BE2C (cell line): ENCODE measurements around the gene THSD4.

Experiments
- DNase-seq: peaks from one replicate; pipeline ENCODE4 v3.0.0-alpha.2; 2020
- H3K27me3 ChIP-seq: fragments of 250-450 bp; sonication (Bioruptor Pico); 2 replicates; pipeline ENCODE4 v1.5.1; 2020; ENCODE audit warnings: mild to moderate bottlenecking
- H3K36me3 ChIP-seq: fragments of 250-450 bp; sonication (Bioruptor Pico); 2 replicates; pipeline ENCODE4 v1.5.1; 2020; ENCODE audit warnings: mild to moderate bottlenecking
- H3K4me1 ChIP-seq: fragments of 250-450 bp; sonication (Bioruptor Pico); 2 replicates; pipeline ENCODE4 v1.5.1; 2020
- H3K4me3 ChIP-seq: 2 replicates; pipeline ENCODE4 v1.5.1; 2011; ENCODE audit warnings: low read depth, low read length
- H3K9me3 ChIP-seq: fragments of 250-450 bp; sonication (Bioruptor Pico); 2 replicates; pipeline ENCODE4 v1.5.1; 2020
- CTCF ChIP-seq: IDR thresholded peaks from 2 replicates; pipeline ENCODE4 v1.5.1; 2012; ENCODE audit warnings: mild to moderate bottlenecking, low read depth, low read length

Gene THSD4

DNA sequence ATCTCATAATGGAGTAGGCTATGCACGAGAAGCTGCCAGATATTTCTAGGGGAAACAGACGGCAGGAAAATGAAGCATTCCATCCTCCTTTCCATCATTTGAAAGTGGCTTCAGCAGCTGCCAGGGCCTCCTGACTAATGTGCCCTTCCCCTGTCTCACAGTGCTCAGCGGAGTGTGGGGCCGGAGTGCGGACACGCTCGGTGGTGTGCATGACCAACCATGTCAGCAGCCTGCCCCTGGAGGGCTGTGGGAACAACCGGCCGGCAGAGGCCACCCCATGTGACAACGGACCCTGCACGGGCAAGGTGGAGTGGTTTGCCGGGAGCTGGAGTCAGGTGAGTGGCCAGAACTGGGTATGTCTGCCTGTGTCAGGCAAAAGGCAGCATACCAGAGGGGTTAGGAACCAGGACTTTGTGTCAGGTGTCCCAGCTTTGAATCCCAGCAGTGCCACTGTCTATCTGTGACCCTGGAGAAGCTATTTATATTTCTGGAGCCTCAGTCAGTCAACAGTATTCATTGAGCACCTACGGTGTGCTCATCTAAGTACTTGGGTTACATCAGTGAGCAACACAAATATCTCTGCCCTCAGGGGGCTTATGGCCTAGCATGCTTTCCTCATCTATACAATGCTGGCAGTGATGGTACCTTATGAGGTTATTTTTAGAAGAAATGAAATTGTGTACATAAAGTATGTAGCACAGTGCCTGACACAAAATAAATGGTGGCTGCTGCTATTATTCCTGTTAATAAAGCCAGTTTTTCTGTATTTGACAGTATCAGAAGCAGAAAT, 642.7 kb downstream of the THSD4 start:
- no peaks in the 10 kb centered on the region for H3K4me1 ChIP-seq
- no peak for TF ChIP-seq CTCF
- H3K9me3 ChIP-seq = no peaks in the 10 kb centered on the region; the same call in 1 of the 2 replicates
- no peaks in the 10 kb centered on the region for H3K36me3 ChIP-seq
- H3K4me3 ChIP-seq = no peak overlapping the region
- DNase-seq = no peak
- H3K27me3 ChIP-seq = no peaks in the 10 kb centered on the region

DNA sequence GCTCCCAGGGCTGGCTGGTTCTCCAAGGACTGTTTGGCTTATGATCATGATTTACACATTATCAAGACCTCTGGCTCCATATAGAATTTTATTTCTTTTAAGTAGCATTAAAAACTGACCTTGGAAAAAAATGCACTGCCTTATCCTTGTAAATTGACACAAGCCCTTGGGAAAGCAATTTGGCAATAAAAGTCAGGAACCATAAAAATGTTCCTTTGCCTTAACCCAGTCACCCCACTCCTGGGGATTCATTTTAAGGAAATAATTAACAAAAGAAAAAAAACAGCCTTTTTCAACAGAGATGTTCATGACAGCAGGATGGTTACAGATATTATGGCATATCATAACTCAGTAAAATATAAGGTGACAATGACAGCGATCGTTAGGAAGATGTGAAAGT, 643.4 kb downstream of the THSD4 start:
- no peaks in the 10 kb centered on the region; the same call in 1 of the 2 replicates for H3K9me3 ChIP-seq
- H3K4me1 ChIP-seq = no peaks in the 10 kb centered on the region
- H3K4me3 ChIP-seq = no peak overlapping the region
- H3K27me3 ChIP-seq = no peaks in the 10 kb centered on the region
- DNase-seq = no peak
- no peaks in the 10 kb centered on the region for H3K36me3 ChIP-seq
- TF ChIP-seq CTCF = no peak

GRCh38 chr15:71760852-71761251, 645.6 kb downstream of the THSD4 start:
- no peak for TF ChIP-seq CTCF
- H3K9me3 ChIP-seq = no peaks in the 10 kb centered on the region; the same call in 1 of the 2 replicates
- no peaks in the 10 kb centered on the region for H3K4me1 ChIP-seq
- H3K4me3 ChIP-seq = no peak overlapping the region
- DNase-seq = no peak
- H3K27me3 ChIP-seq = no peaks in the 10 kb centered on the region
- no peaks in the 10 kb centered on the region for H3K36me3 ChIP-seq

- Histone ChIP-seq H3K36me3 (no peaks in the 10 kb centered on the region), H3K9me3 (no peaks in the 10 kb centered on the region; the same call in 1 of the 2 replicates), H3K4me1 (no peaks in the 10 kb centered on the region), H3K27me3 (no peaks in the 10 kb centered on the region), H3K4me3 (no peak overlapping the region)
- no peak for TF ChIP-seq CTCF
- no peak for DNase-seq
Measured at GRCh38 chr15:71761649-71762048, 646.4 kb downstream of the THSD4 start.

DNA sequence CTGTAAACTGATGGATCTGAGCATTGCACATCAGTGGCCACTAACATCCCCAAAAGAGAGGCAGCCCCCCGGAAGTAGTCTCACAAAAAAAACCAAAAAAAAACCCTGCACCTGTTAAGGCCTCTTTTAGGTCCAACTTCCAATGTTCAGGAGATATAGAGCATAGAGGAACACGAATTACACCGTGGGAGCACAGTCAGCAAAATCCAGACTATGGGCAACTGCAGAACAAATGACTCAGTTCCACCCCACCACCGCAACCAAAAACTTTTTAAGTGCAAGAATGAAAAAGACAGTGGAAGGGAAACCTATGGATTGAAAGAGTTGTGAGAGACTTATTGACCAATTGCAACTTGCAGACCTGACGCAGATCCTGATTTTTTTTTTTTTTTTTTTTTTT, 652.9 kb downstream of the THSD4 start:
- no peaks in the 10 kb centered on the region for H3K36me3 ChIP-seq
- TF ChIP-seq CTCF = no peak

GRCh38 chr15:71773206-71773859, 658.1 kb downstream of the THSD4 start:
- no peaks in the 10 kb centered on the region for H3K4me1 ChIP-seq
- H3K36me3 ChIP-seq = no peaks in the 10 kb centered on the region
- TF ChIP-seq CTCF = no peak
- no peak for DNase-seq
- H3K4me3 ChIP-seq = no peak overlapping the region
- H3K27me3 ChIP-seq = no peaks in the 10 kb centered on the region
- no peaks in the 10 kb centered on the region for H3K9me3 ChIP-seq

More for the DNA sequence above, 652.9 kb downstream of the THSD4 start:
- no peak for DNase-seq
- Histone ChIP-seq H3K9me3 (no peaks in the 10 kb centered on the region), H3K4me1 (no peaks in the 10 kb centered on the region), H3K4me3 (no peak overlapping the region), H3K27me3 (no peaks in the 10 kb centered on the region)
